HL-60 (cell line): ENCODE results near the gene TRIB2.

ENCODE experiments used
- DNase-seq, 2 experiments: peaks; one replicate each; pipeline ENCODE4 v3.0.0-alpha.2; 2010 to 2020; ENCODE audit warnings: low read depth in 1 of 2, low spot score in 1 of 2
- H3K27ac ChIP-seq: fragments of 250-450 bp; sonication (Bioruptor Pico); replicated peaks from 2 replicates; pipeline ENCODE4 v1.5.1; 2020; ENCODE audit warnings: mild to moderate bottlenecking, moderate library complexity
- H3K27me3 ChIP-seq: fragments of 250-450 bp; sonication (Bioruptor Pico); 2 replicates; pipeline ENCODE4 v1.5.1; 2021; ENCODE audit warnings: mild to moderate bottlenecking, moderate library complexity; ENCODE audit not compliant: insufficient read depth, poor library complexity, severe bottlenecking
- H3K4me3 ChIP-seq: replicated peaks from 2 replicates; pipeline ENCODE4 v1.5.1; 2011; ENCODE audit warnings: mild to moderate bottlenecking, control low read depth, low read length; ENCODE audit not compliant: insufficient read depth
- GABPA ChIP-seq: IDR thresholded peaks from 2 replicates; pipeline ENCODE4 v1.6.1; 2012; ENCODE audit warnings: low read depth
- POLR2AphosphoS5 ChIP-seq: IDR thresholded peaks from 2 replicates; pipeline ENCODE4 v1.6.1; 2012; ENCODE audit warnings: low read depth
- REST ChIP-seq: IDR thresholded peaks from 2 replicates; pipeline ENCODE4 v1.6.1; 2012; ENCODE audit warnings: low read depth; ENCODE audit not compliant: insufficient replicate concordance
- SPI1 ChIP-seq: IDR thresholded peaks from 2 replicates; pipeline ENCODE4 v1.6.1; 2012; ENCODE audit warnings: low read depth, mild to moderate bottlenecking, borderline replicate concordance
- TF ChIP-seq, protein P1 (sequence below): IDR thresholded peaks from one replicate; pipeline ENCODE4 v1.5.1; 2011; ENCODE audit warnings: low read length, control low read depth, inconsistent platforms; ENCODE audit not compliant: insufficient read depth

TRIB2 gene

DNA sequence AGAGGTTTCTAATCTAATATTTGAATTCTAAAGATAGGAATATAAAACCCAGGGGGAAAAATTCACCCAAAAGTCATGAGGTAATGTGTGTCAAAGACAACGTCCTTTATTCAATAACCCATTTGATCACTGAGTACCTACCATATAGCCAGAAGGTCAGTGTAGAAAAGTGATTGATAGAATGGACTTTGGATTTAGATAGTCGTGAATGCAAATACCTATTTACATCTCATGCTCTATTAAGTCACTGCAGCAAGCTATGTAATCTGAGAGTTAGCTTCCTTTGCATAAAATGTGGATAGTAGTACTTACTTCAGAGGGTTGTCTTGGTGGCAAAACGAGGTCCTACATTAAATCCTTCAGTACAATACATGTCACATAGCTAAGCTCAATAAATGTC lies 27.8 kb upstream of the TRIB2 start:
- TF ChIP-seq REST (no peak), POLR2AphosphoS5 (no peak), GABPA (no peak), SPI1 (no peak)
- TF ChIP-seq, protein P1, sequence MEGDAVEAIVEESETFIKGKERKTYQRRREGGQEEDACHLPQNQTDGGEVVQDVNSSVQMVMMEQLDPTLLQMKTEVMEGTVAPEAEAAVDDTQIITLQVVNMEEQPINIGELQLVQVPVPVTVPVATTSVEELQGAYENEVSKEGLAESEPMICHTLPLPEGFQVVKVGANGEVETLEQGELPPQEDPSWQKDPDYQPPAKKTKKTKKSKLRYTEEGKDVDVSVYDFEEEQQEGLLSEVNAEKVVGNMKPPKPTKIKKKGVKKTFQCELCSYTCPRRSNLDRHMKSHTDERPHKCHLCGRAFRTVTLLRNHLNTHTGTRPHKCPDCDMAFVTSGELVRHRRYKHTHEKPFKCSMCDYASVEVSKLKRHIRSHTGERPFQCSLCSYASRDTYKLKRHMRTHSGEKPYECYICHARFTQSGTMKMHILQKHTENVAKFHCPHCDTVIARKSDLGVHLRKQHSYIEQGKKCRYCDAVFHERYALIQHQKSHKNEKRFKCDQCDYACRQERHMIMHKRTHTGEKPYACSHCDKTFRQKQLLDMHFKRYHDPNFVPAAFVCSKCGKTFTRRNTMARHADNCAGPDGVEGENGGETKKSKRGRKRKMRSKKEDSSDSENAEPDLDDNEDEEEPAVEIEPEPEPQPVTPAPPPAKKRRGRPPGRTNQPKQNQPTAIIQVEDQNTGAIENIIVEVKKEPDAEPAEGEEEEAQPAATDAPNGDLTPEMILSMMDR, result no peak
- DNase-seq, result no peak
- Histone ChIP-seq H3K4me3 (no peak overlapping the region), H3K27ac (no peak overlapping the region), H3K27me3 (peaks cover 8% of the 10 kb centered on the region)

GRCh38 chr2:12693509-12693908 lies 23.2 kb upstream of the TRIB2 start:
- TF ChIP-seq SPI1 (no peak), POLR2AphosphoS5 (no peak), REST (no peak), GABPA (no peak)
- TF ChIP-seq, protein P1, result no peak
- H3K4me3 ChIP-seq, result no peak overlapping the region
- DNase-seq, result no peak
- no peaks in the 10 kb centered on the region for H3K27me3 ChIP-seq
- no peak overlapping the region for H3K27ac ChIP-seq

GRCh38 chr2:12694990-12695774 lies 21.6 kb upstream of the TRIB2 start:
- Histone ChIP-seq H3K27ac (peak overlapping the region; percentile 43), H3K27me3 (no peaks in the 10 kb centered on the region), H3K4me3 (no peak overlapping the region)
- TF ChIP-seq GABPA, result no peak
- TF ChIP-seq SPI1, result peak; percentile 97
- peak; percentile 20 to 65 for DNase-seq

GRCh38 chr2:12697617-12698016 lies 19.1 kb upstream of the TRIB2 start:
- no peak for DNase-seq
- Histone ChIP-seq H3K27ac (no peak overlapping the region), H3K4me3 (no peak overlapping the region), H3K27me3 (no peaks in the 10 kb centered on the region)
- TF ChIP-seq, protein P1, result no peak
